ENCODE data around the gene RANGAP1. TPM values are rescaled to one million over a fixed set of nuclear protein-coding genes. Genes with fewer than 3 reads are reported as not detected.
A peak's percentile ranks its signal among the peaks of the same experiment; 100 is the strongest.

Gene RANGAP1
- total and polyA plus RNA-seq, 2 of the 4 experiments (the other 2 are of a cell fraction) = 71.2 to 148 TPM

- Histone ChIP-seq H3K9me1 (ENCODE audit: insufficient read depth, low read length) (peaks cover 18% of the 10 kb centered on the region), H2BK5ac (ENCODE audit: low read depth, low read length, poor library complexity, severe bottlenecking) (peak overlapping the region; percentile 78), H3K56ac (ENCODE audit: extremely low read depth, insufficient read depth, low read length) (no peak overlapping the region), H3K79me1 (ENCODE audit: low read depth in 1 of 2, low read length in 2 of 2) (peaks cover 46 to 62% of the 10 kb centered on the region in 2 experiments), H4K5ac (ENCODE audit: low read depth, low read length) (no peak overlapping the region; the same call in 1 of the 2 replicates), H2AK5ac (ENCODE audit: low read depth, low read length) (no peak overlapping the region; the same call in 1 of the 2 replicates), H3K27ac (ENCODE audit: insufficient read depth, low read length) (peak overlapping the region; percentile 63; the same call in 1 of the 2 replicates), H3K4ac (ENCODE audit: low read depth, low read length) (peak overlapping the region; percentile 53), H4K20me1 (ENCODE audit: insufficient read depth, low read length) (peaks cover 22% of the 10 kb centered on the region), H4K91ac (ENCODE audit: insufficient read depth, low read depth, low read length) (no peak overlapping the region), H3K36me3 (ENCODE audit: control insufficient read depth, insufficient read depth, low read length) (peaks cover 62% of the 10 kb centered on the region), H2BK15ac (ENCODE audit: low read depth, low read length) (no peak overlapping the region), H4K8ac (ENCODE audit: low read depth in 2 of 2, low read length in 2 of 2) (peak overlapping the region in 1 of 2 experiments; percentile 35; a peak in 1 of 4 replicates), H3K23ac (ENCODE audit: low read depth, low read length) (peak overlapping the region; percentile 54; the same call in 1 of the 2 replicates), H2AK9ac (replicated peaks; ENCODE audit: low read depth, low read length, poor library complexity) (peak overlapping the region; percentile 87), H3K9ac (ENCODE audit: low read depth, low read length) (no peak overlapping the region), H3K27me3 (ENCODE audit: control insufficient read depth, insufficient read depth, low read length) (no peaks in the 10 kb centered on the region), H3K4me1 (ENCODE audit: control insufficient read depth, insufficient read depth, low read length) (peaks cover 5% of the 10 kb centered on the region; the same call in 1 of the 2 replicates), H3K4me3 (ENCODE audit: insufficient read depth, low read depth, low read length) (no peak overlapping the region), H2BK120ac (ENCODE audit: low read depth, low read length) (no peak overlapping the region), H2AFZ (replicated peaks; ENCODE audit: low read length, poor library complexity) (no peak overlapping the region), H2BK20ac (ENCODE audit: low read depth, low read length) (peak overlapping the region; percentile 18; the same call in 1 of the 2 replicates), H3K4me2 (ENCODE audit: low read depth, low read length) (no peak overlapping the region), H3K14ac (replicated peaks; ENCODE audit: low read depth, low read length) (no peak overlapping the region), H3K9me3 (ENCODE audit: control insufficient read depth, insufficient read depth, low read length) (no peaks in the 10 kb centered on the region), H3K18ac (ENCODE audit: low read depth, low read length) (no peak overlapping the region)
- no peak for DNase-seq
- CTCF ChIA-PET = no interaction called here
- in situ Hi-C loops (cut with MboI; ENCODE audit: low sequenced_read_pairs) (no loop called here), dilution Hi-C loops (cut with HindIII; ENCODE audit: low sequenced_read_pairs, unreplicated experiment) (no loop called here), intact Hi-C loops (cut with micrococcal nuclease) (no loop called here)
- BruUV-seq (replicated peaks) = no TSS peak
- ATAC-seq (ENCODE audit: low read depth) = no peak
- POLR2A ChIA-PET (ENCODE audit: unreplicated experiment) = no interaction called here
- TF ChIP-seq MAZ (IDR thresholded peaks at IDR 0.05; ENCODE audit: borderline replicate concordance, low read depth, low read length) (no peak), RAD21 (IDR thresholded peaks at IDR 0.05; ENCODE audit: low read length) (no peak)
- 90% methylated on average over 2 of the region's 3 CpGs; no CpG with 5 or more reads in 1 of the 2 experiments for WGBS, 2 experiments (ENCODE audit: extremely low coverage in 2 of 2, insufficient read length in 1 of 2)
These were observed 5.9 kb downstream of the RANGAP1 start for GRCh38 chr22:41280065-41280464.
